Measurements from ENCODE around the gene GPSM1.

GPSM1 gene

DNA sequence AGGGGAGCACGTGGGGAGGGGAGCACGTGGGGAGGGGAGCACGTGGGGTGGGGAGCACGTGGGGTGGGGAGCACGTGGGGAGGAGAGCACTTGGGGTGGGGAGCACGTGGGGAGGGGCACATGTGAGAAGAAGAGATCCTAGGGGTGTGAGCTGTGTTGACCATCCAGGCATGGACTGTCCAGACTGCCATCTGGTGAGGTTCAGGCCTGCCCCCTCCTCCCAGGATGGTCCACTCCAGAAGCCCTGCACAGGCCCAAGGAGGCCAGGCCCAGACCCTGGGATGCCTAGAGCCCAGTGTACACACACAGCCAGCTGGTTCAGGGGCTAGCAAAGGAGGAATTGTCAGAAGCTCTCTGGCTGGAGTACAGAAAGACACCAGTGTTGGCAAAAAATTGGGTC, 70.3 kb downstream of the GPSM1 start:
- TF ChIP-seq, protein P1, sequence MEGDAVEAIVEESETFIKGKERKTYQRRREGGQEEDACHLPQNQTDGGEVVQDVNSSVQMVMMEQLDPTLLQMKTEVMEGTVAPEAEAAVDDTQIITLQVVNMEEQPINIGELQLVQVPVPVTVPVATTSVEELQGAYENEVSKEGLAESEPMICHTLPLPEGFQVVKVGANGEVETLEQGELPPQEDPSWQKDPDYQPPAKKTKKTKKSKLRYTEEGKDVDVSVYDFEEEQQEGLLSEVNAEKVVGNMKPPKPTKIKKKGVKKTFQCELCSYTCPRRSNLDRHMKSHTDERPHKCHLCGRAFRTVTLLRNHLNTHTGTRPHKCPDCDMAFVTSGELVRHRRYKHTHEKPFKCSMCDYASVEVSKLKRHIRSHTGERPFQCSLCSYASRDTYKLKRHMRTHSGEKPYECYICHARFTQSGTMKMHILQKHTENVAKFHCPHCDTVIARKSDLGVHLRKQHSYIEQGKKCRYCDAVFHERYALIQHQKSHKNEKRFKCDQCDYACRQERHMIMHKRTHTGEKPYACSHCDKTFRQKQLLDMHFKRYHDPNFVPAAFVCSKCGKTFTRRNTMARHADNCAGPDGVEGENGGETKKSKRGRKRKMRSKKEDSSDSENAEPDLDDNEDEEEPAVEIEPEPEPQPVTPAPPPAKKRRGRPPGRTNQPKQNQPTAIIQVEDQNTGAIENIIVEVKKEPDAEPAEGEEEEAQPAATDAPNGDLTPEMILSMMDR (IDR thresholded peaks at IDR 0.05), result no peak
- no peak for TF ChIP-seq ZFX (IDR thresholded peaks at IDR 0.05; ENCODE audit: borderline replicate concordance)
- no peak overlapping the region for H3K27ac ChIP-seq

GRCh38 chr9:136398286-136398685, 70.9 kb downstream of the GPSM1 start:
- TF ChIP-seq, protein P1 (IDR thresholded peaks at IDR 0.05), result no peak
- no peak for TF ChIP-seq ZFX (IDR thresholded peaks at IDR 0.05; ENCODE audit: borderline replicate concordance)
- no peak overlapping the region for H3K27ac ChIP-seq

DNA sequence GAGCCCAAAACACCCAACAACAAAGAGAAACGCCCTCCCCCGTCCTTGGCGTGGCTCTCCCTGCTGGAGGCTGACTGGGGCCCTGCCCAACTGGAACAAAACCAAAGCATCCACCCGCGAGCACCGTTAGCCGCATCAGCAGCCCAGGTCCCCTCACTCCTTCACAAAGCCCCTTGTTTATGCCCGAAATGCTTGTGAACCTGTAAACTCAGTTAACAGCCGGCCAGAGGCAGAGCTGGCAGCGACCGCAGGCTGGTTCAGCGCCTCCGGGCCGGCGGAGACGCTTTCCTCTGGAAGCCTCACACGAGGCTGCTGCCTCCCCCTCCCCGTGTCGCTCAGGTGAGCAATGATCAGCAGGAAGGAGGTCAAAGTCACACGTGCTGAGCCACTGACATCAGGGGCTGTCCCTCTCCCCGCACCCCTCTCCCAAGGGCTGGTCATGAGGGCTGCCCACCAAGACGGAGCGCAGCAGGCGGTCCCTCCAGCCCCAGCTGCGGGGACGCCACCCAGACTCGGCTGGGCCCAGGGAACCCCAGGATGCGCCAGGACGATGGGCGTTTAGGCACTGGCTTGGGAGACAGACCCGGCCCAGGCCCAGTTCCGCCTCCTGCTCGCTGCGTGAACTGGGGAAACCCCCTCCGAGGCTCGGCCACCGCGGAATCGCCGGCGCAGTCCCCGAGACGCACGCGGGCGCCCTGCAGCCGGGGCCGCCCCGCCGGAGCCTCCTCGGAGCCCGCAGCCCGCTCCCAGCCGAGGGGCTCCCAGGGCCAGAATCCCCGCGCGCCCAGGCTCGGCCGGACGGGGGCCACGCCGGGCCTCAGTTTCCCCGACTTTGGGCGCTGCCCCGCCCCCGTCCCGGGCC, 72.1 kb downstream of the GPSM1 start:
- TF ChIP-seq, protein P1 (IDR thresholded peaks at IDR 0.05), result no peak
- TF ChIP-seq ZFX (IDR thresholded peaks at IDR 0.05; ENCODE audit: borderline replicate concordance), result no peak

GRCh38 chr9:136400038-136400834, 72.9 kb downstream of the GPSM1 start, which contains the start of gene SNAPC4:
SNAPC4 (minus strand) TSS chr9:136400170; CDS start chr9:136398428, 1,742 bp downstream.
- H3K27ac ChIP-seq, result peak within 1 kb of the TSS; percentile 67
- TF ChIP-seq, protein P1 (IDR thresholded peaks at IDR 0.05), result peak; percentile 98
- TF ChIP-seq ZFX (IDR thresholded peaks at IDR 0.05; ENCODE audit: borderline replicate concordance), result no peak

More for the DNA sequence above, 72.1 kb downstream of the GPSM1 start:
- peak overlapping the region; percentile 67 for H3K27ac ChIP-seq

- no peak overlapping the region; the same call in 1 of the 2 replicates for H3K27ac ChIP-seq
- TF ChIP-seq, protein P1 (IDR thresholded peaks at IDR 0.05), result no peak
- no peak for TF ChIP-seq ZFX (IDR thresholded peaks at IDR 0.05; ENCODE audit: borderline replicate concordance)
Measured at GRCh38 chr9:136401173-136401922, 74.0 kb downstream of the GPSM1 start.

GRCh38 chr9:136402067-136402466, 74.7 kb downstream of the GPSM1 start:
- no peak overlapping the region; the same call in 1 of the 2 replicates for H3K27ac ChIP-seq
- no peak for TF ChIP-seq ZFX (IDR thresholded peaks at IDR 0.05; ENCODE audit: borderline replicate concordance)
- TF ChIP-seq, protein P1 (IDR thresholded peaks at IDR 0.05), result no peak

Data from 22Rv1 (cell line).